Measurements from ENCODE around the gene ATG5. TPM values are rescaled to one million over a fixed set of nuclear protein-coding genes. Genes with fewer than 3 reads are reported as not detected.

Gene ATG5
- polyA plus RNA-seq, 3 donors: 15.0 to 31.4 (median 29.9) TPM

DNA sequence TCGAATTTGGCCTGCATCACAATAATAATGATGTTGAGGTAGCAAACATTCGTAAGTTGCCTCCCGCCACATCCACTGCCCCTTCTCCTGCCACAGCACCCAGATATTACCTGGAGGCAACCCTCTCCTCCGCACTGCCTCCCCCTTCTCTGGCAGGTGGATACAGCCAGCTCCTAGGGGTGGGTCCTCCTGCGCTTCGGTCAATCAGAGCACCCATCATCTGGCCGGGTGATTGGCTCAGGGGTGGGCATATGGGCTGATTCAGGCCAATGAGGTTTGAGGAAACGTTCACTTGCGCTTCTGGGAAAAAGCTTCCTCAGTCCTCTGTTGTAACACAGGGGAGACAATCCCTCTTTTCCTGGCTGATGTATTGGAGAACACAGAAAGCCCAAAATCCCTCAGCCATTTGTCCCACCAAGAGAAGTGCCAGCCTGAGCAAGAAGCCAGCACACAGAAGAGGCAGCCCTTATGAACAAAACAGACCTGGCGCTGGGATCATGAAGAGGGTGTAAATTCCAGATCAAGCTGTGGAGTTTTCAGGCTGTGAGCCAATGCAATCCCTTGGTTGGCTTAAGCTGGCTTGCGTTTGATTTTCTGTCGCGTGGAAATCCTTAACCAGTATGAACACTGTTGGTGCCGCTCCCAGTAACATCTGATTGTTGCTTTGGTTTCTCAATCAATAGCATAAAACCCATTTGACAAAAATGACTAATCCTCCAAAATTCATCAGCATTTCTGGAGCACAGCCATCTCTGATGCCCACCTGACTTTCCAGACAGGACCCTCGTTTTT lies 157.3 kb downstream of the ATG5 start:
- peaks cover 21% of the 10 kb centered on the region for H3K4me1 Mint-ChIP-seq
- no peak overlapping the region for H3K27ac ChIP-seq (ENCODE audit: low read depth in 1 of 2, low read length in 2 of 2)
- intact Hi-C loops (cut with micrococcal nuclease): loop anchor here in 1 of 2 donors (10.0 kb wide), 2 partner anchors 173 to 283 kb away; no protein-coding TSS in a partner anchor

More for the DNA sequence above, 157.3 kb downstream of the ATG5 start:
- H3K79me2 ChIP-seq (ENCODE audit: insufficient read depth, low read length): no peaks in the 10 kb centered on the region
- H3K9me3 Mint-ChIP-seq: peaks cover 0 to 2% (median 0%) of the 10 kb centered on the region in 7 donors
- no peak overlapping the region for H3K4me3 Mint-ChIP-seq
- H3K27ac Mint-ChIP-seq: no peak overlapping the region
- H3K9ac ChIP-seq (ENCODE audit: insufficient read depth, low read length, poor library complexity, severe bottlenecking): no peak overlapping the region
- no peak overlapping the region for H3K4me2 ChIP-seq (replicated peaks; ENCODE audit: extremely low read depth, low read length, poor library complexity, severe bottlenecking)
- TF ChIP-seq CTCF (IDR thresholded peaks at IDR 0.05): no peak
- peaks cover 0 to 5% of the 10 kb centered on the region in 2 donors for H3K36me3 Mint-ChIP-seq
- H3K4me1 ChIP-seq (ENCODE audit: control insufficient read depth in 1 of 2, insufficient read depth in 2 of 2, low read length in 2 of 2): peaks cover 20 to 21% of the 10 kb centered on the region in 2 donors
- H3K27me3 Mint-ChIP-seq (ENCODE audit: low read depth in 3 of 3): peaks cover 0 to 1% (median 0%) of the 10 kb centered on the region in 3 donors
- 96% methylated on average over 7 of the region's 15 CpGs for WGBS (ENCODE audit: insufficient coverage)
- no peaks in the 10 kb centered on the region for H3K27me3 ChIP-seq (ENCODE audit: control insufficient read depth in 2 of 2, insufficient read depth in 2 of 2, low read length in 2 of 2)
- H3K9me3 ChIP-seq (replicated peaks in 1 of 2; ENCODE audit: control insufficient read depth in 1 of 2, insufficient read depth in 1 of 2, low read length in 2 of 2): no peaks in the 10 kb centered on the region
- no peak overlapping the region for H2AFZ ChIP-seq (ENCODE audit: insufficient read depth, low read depth, low read length, poor library complexity, severe bottlenecking)
- no peak overlapping the region for H3K4me3 ChIP-seq (replicated peaks in 1 of 3; ENCODE audit: low read depth in 2 of 3, low read length in 3 of 3)
- no peaks in the 10 kb centered on the region for H3K36me3 ChIP-seq (replicated peaks in 1 of 2; ENCODE audit: control insufficient read depth in 1 of 2, insufficient read depth in 2 of 2, low read length in 2 of 2)
- H4K20me1 ChIP-seq (ENCODE audit: insufficient read depth, low read length): no peaks in the 10 kb centered on the region
- no peak for DNase-seq

Measured in CD14-positive monocyte (primary cell).